HL-60 (cell line): Measurements from ENCODE around the gene INO80C.

ENCODE experiments used
- DNase-seq, 2 experiments: peaks; one replicate each; pipeline ENCODE4 v3.0.0-alpha.2; 2010 to 2020; ENCODE audit warnings: low read depth in 1 of 2, low spot score in 1 of 2
- H3K27ac ChIP-seq: fragments of 250-450 bp; sonication (Bioruptor Pico); replicated peaks from 2 replicates; pipeline ENCODE4 v1.5.1; 2020; ENCODE audit warnings: mild to moderate bottlenecking, moderate library complexity
- H3K27me3 ChIP-seq: fragments of 250-450 bp; sonication (Bioruptor Pico); 2 replicates; pipeline ENCODE4 v1.5.1; 2021; ENCODE audit warnings: mild to moderate bottlenecking, moderate library complexity; ENCODE audit not compliant: insufficient read depth, poor library complexity, severe bottlenecking
- H3K4me3 ChIP-seq: replicated peaks from 2 replicates; pipeline ENCODE4 v1.5.1; 2011; ENCODE audit warnings: mild to moderate bottlenecking, control low read depth, low read length; ENCODE audit not compliant: insufficient read depth
- GABPA ChIP-seq: IDR thresholded peaks from 2 replicates; pipeline ENCODE4 v1.6.1; 2012; ENCODE audit warnings: low read depth
- POLR2AphosphoS5 ChIP-seq: IDR thresholded peaks from 2 replicates; pipeline ENCODE4 v1.6.1; 2012; ENCODE audit warnings: low read depth
- SPI1 ChIP-seq: IDR thresholded peaks from 2 replicates; pipeline ENCODE4 v1.6.1; 2012; ENCODE audit warnings: low read depth, mild to moderate bottlenecking, borderline replicate concordance
- TF ChIP-seq, protein P1 (sequence below): IDR thresholded peaks from 2 replicates; pipeline ENCODE4 v1.6.1; 2012; ENCODE audit warnings: low read depth; ENCODE audit not compliant: insufficient replicate concordance
- TF ChIP-seq, protein P2 (sequence below): IDR thresholded peaks from one replicate; pipeline ENCODE4 v1.5.1; 2011; ENCODE audit warnings: low read length, control low read depth, inconsistent platforms; ENCODE audit not compliant: insufficient read depth

The INO80C gene

DNA sequence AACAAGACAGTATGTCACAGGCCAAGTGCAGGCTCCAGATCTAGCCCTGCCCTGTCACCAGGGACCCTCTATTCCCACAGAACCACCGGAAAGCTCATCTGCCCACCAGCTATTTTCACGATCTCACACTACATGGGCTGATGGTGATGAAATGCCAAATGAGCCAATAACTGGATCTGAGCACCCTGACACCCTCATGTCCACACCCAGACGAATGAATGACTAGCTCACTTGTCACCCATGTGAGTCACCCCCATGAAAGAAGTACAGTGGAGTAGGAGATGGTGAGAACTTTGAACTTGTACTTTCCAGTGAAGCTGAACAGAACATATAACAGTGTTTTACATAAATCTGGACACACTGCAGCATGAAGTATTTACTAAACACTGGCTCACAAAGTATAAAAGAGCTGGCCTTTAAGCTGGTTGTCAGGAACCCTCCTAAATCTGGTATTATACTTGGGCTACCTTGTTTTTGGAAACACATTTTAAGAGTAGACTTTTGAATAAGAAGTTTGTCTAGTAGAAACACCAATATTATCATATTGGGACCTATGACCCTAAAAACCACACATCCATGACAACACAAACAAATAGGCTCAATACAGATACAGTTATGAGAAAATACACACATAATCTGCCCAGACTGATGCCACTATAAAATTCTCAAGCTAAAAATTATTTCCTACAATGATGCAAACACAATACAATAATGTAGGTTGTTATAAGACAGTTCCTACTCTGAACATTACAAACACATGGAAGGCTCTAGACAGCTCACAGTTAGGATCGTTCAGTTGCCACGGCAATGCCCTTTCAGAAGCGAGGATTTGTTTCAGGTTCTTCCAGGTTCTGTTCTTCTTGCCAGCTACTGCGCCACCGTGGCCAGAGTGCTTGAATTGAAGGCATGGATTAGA is 19.0 kb downstream of the INO80C start:
- DNase-seq = peak in 1 of 2 experiments; percentile 26
- no peak for TF ChIP-seq SPI1
- TF ChIP-seq, protein P1, sequence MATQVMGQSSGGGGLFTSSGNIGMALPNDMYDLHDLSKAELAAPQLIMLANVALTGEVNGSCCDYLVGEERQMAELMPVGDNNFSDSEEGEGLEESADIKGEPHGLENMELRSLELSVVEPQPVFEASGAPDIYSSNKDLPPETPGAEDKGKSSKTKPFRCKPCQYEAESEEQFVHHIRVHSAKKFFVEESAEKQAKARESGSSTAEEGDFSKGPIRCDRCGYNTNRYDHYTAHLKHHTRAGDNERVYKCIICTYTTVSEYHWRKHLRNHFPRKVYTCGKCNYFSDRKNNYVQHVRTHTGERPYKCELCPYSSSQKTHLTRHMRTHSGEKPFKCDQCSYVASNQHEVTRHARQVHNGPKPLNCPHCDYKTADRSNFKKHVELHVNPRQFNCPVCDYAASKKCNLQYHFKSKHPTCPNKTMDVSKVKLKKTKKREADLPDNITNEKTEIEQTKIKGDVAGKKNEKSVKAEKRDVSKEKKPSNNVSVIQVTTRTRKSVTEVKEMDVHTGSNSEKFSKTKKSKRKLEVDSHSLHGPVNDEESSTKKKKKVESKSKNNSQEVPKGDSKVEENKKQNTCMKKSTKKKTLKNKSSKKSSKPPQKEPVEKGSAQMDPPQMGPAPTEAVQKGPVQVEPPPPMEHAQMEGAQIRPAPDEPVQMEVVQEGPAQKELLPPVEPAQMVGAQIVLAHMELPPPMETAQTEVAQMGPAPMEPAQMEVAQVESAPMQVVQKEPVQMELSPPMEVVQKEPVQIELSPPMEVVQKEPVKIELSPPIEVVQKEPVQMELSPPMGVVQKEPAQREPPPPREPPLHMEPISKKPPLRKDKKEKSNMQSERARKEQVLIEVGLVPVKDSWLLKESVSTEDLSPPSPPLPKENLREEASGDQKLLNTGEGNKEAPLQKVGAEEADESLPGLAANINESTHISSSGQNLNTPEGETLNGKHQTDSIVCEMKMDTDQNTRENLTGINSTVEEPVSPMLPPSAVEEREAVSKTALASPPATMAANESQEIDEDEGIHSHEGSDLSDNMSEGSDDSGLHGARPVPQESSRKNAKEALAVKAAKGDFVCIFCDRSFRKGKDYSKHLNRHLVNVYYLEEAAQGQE = no peak
- no peak for TF ChIP-seq GABPA
- TF ChIP-seq, protein P2, sequence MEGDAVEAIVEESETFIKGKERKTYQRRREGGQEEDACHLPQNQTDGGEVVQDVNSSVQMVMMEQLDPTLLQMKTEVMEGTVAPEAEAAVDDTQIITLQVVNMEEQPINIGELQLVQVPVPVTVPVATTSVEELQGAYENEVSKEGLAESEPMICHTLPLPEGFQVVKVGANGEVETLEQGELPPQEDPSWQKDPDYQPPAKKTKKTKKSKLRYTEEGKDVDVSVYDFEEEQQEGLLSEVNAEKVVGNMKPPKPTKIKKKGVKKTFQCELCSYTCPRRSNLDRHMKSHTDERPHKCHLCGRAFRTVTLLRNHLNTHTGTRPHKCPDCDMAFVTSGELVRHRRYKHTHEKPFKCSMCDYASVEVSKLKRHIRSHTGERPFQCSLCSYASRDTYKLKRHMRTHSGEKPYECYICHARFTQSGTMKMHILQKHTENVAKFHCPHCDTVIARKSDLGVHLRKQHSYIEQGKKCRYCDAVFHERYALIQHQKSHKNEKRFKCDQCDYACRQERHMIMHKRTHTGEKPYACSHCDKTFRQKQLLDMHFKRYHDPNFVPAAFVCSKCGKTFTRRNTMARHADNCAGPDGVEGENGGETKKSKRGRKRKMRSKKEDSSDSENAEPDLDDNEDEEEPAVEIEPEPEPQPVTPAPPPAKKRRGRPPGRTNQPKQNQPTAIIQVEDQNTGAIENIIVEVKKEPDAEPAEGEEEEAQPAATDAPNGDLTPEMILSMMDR = no peak
- no peak for TF ChIP-seq POLR2AphosphoS5
- H3K4me3 ChIP-seq = no peak overlapping the region
- no peaks in the 10 kb centered on the region for H3K27me3 ChIP-seq
- no peak overlapping the region for H3K27ac ChIP-seq

DNA sequence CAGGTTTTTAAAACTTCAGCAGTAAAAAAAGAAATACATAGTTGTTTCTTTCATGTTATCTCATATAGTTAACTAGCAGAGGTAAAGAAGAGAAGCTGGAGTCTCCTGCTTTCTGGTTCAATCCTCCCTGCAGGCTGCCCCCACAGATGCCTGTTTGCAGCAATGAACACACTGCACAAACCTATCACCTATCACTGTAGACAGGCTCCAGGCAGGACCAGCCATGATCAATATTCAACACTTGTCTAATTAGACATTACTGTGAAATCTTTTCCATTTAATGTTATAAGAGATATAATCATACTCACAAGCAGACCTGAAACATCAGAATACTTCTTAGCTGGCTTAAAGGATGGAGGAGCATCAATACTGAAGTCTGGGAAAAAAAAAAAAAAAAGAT is 19.8 kb downstream of the INO80C start:
- Histone ChIP-seq H3K4me3 (no peak overlapping the region), H3K27ac (peak overlapping the region; percentile 29), H3K27me3 (no peaks in the 10 kb centered on the region)
- no peak for DNase-seq
- TF ChIP-seq SPI1 = no peak
- TF ChIP-seq, protein P1 = no peak
- no peak for TF ChIP-seq GABPA
- TF ChIP-seq, protein P2 = no peak
- no peak for TF ChIP-seq POLR2AphosphoS5

DNA sequence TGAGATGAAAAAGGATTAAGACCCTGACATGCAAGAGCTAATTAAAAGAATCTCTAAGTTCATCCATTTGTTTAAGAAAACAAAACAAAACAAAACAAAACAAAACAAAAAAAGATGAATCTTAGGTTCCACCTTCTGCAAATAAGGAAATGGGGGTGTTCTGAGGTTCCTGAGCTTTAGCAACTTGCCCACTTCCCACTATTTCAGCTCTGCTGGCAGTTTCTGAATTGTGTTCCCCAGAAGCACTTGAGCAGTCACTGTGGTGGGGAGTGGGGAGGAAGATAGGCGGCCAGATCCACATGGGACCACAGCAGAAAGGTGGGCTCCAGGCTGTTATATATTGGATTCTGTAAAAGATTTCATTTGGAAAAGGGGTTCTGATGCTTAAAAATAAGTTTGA is 20.3 kb downstream of the INO80C start:
- Histone ChIP-seq H3K27me3 (no peaks in the 10 kb centered on the region), H3K27ac (peak overlapping the region; percentile 29), H3K4me3 (no peak overlapping the region)
- TF ChIP-seq, protein P2 = no peak
- TF ChIP-seq SPI1 = peak; percentile 95
- peak in 1 of 2 experiments; percentile 81 for DNase-seq
